Activated CD8-positive, alpha-beta T cell treated with anti-CD3 and anti-CD28 coated beads for 36 hours (primary cell): Measurements from ENCODE around the gene RSRC1. TPM values are rescaled to one million over a fixed set of nuclear protein-coding genes. Genes with fewer than 3 reads are reported as not detected.
A peak's percentile ranks its signal among the peaks of the same experiment; 100 is the strongest.
"Not testable (repeated sequence)": the region's sequence is repeated elsewhere in the genome, so short reads cannot be mapped to it uniquely, and the experiment has no call there.

Experiments
- ATAC-seq: fragments of 200-7000 bp; cut with Tn5 transposase; one replicate; pipeline ENCODE4 v1.10.0; 2021; ENCODE audit warnings: mild to moderate bottlenecking, moderate library complexity
- CTCF ChIA-PET: fragments of 350-600 bp; sonication (Branson Sonifier 250); formaldehyde crosslinking; loops from one replicate; lab custom pipeline; 2021; ENCODE audit warnings: antibody characterized with exemption; lab: Charles Lee
- POLR2A ChIA-PET: fragments of 350-600 bp; sonication (Branson Sonifier 250); formaldehyde crosslinking; loops from one replicate; lab custom pipeline; 2021; ENCODE audit warnings: antibody characterized with exemption; lab: Charles Lee
- DNase-seq: peaks from one replicate; pipeline ENCODE4 v3.0.0-alpha.2; 2020
- H3K27ac Mint-ChIP-seq: one replicate; pipeline ENCODE4 v1.8.0; 2021; ENCODE audit warnings: mild to moderate bottlenecking, mixed read lengths
- H3K27me3 Mint-ChIP-seq: one replicate; pipeline ENCODE4 v1.8.0; 2021; ENCODE audit warnings: mixed read lengths
- H3K36me3 Mint-ChIP-seq: one replicate; pipeline ENCODE4 v1.8.0; 2021; ENCODE audit warnings: low read depth, mixed read lengths
- H3K4me1 Mint-ChIP-seq: one replicate; pipeline ENCODE4 v1.8.0; 2021; ENCODE audit warnings: low read depth, mixed read lengths
- H3K4me3 Mint-ChIP-seq: one replicate; pipeline ENCODE4 v1.8.0; 2021; ENCODE audit warnings: mild to moderate bottlenecking, moderate library complexity, mixed read lengths
- H3K9me3 Mint-ChIP-seq: one replicate; pipeline ENCODE4 v1.8.0; 2021; ENCODE audit warnings: mixed read lengths
- intact Hi-C: fragments of 100-400 bp; cut with micrococcal nuclease; formaldehyde crosslinking; loops from one replicate; pipeline ENCODE4 v1.10.0; 2022
- total RNA-seq, 2 experiments: library from RNA; stranded (reverse); gene quantifications; one replicate each; pipeline ENCODE4 v1.2.3, GENCODE V29; 2021
- TF ChIP-seq, protein P1 (sequence below): fragments of 200-600 bp; IDR thresholded peaks from one replicate; pipeline ENCODE4 v1.8.0; 2022; ENCODE audit warnings: antibody characterized with exemption, mild to moderate bottlenecking

Gene RSRC1, protein sequence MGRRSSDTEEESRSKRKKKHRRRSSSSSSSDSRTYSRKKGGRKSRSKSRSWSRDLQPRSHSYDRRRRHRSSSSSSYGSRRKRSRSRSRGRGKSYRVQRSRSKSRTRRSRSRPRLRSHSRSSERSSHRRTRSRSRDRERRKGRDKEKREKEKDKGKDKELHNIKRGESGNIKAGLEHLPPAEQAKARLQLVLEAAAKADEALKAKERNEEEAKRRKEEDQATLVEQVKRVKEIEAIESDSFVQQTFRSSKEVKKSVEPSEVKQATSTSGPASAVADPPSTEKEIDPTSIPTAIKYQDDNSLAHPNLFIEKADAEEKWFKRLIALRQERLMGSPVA
- total RNA-seq: 10 to 100 TPM; 37.9 to 44.7 TPM

DNA sequence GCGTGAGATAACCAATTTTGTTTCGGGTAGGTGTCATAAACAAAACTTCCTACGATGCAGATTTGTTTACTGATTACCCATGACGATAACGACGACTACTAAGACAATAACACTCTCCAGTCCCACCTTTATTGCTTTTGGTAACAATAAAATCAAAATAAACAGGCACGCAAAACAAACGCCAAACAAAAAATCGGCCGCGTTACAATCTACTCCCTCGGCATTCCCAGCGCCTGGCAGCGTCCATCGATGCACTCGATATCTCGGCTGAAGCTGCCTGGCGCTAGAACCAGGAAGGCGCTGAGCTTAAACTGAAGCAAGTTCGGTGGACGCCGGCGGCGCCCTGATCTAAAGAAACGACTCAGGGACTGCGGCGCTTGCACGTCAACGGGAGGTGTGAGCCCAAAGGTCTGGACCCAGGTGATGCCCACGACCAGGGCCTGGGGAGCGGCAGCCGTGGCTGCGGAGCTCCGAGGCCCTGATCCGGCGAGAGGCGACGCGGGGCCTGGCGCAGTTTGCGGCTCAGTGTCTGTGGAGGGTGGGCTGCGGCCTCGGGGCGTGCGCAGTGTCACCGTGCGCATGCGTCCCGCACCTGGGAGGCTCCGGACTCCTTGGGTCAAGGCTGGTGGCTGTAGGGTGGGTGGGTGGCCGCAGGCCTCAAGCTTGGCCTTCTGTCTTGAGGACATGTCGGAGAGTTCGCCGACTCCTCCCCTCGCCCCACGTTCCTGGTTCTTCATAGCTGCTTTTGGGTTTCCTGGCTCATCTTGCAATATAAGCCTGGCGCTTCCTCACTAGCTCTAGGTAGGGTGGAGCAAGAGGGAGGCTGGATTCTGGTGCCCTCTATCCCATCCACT is at the start of gene RSRC1:
TSS of gene RSRC1 (plus strand) at position 286 of the 854 bp plus-strand sequence. CDS start 12,016 bp downstream, outside the sequence.
- Mint-ChIP-seq H3K4me1 (peaks cover 61% of the 10 kb centered on the region), H3K36me3 (peaks cover 18% of the 10 kb centered on the region), H3K9me3 (peaks cover 11% of the 10 kb centered on the region), H3K27me3 (peaks cover 33% of the 10 kb centered on the region), H3K4me3 (peak within 1 kb of the TSS; percentile 98), H3K27ac (peak within 1 kb of the TSS; percentile 72)
- ATAC-seq (peak; percentile 88), DNase-seq (peak; percentile 87)
- intact Hi-C loops: loop anchor here (10.0 kb wide), 2 partner anchors 205 to 325 kb away; no protein-coding TSS in a partner anchor
- ChIA-PET POLR2A (interaction anchor here (0.9 to 1.2 kb wide), 7 partner anchors 9 to 534 kb away, joined by 3 to 4 read pairs (median 3); partner anchors contain the start of gene GFM1), CTCF (interaction anchor here (0.7 to 2.1 kb wide), 6 partner anchors 8 to 334 kb away, joined by 3 to 7 read pairs (median 4); no protein-coding TSS in a partner anchor)
- TF ChIP-seq, protein P1, sequence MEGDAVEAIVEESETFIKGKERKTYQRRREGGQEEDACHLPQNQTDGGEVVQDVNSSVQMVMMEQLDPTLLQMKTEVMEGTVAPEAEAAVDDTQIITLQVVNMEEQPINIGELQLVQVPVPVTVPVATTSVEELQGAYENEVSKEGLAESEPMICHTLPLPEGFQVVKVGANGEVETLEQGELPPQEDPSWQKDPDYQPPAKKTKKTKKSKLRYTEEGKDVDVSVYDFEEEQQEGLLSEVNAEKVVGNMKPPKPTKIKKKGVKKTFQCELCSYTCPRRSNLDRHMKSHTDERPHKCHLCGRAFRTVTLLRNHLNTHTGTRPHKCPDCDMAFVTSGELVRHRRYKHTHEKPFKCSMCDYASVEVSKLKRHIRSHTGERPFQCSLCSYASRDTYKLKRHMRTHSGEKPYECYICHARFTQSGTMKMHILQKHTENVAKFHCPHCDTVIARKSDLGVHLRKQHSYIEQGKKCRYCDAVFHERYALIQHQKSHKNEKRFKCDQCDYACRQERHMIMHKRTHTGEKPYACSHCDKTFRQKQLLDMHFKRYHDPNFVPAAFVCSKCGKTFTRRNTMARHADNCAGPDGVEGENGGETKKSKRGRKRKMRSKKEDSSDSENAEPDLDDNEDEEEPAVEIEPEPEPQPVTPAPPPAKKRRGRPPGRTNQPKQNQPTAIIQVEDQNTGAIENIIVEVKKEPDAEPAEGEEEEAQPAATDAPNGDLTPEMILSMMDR: no peak

DNA sequence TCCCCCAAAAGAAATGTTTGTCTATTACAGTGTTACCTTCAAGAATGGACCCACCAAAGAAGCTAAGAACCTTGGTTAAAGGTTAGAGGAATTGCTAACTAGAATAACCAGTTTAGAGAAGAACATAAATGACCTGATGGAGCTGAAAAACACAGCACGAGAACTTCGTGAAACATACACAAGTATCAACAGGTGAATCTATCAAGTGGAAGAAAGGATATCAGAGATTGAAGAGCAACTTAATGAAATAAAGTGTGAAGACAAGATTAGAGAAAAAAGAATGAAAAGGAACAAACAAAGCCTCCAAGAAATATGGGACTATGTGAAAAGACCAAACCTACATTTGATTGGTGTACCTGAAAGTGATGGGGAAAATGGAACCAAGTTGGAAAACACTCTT is 44.3 kb upstream of the RSRC1 start:
- intact Hi-C loops, ATAC-seq, H3K9me3 Mint-ChIP-seq, H3K36me3 Mint-ChIP-seq, POLR2A ChIA-PET, H3K4me3 Mint-ChIP-seq, H3K27ac Mint-ChIP-seq, H3K4me1 Mint-ChIP-seq, DNase-seq, CTCF ChIA-PET: not testable (repeated sequence)
- H3K27me3 Mint-ChIP-seq: peaks cover 18% of the 10 kb centered on the region

DNA sequence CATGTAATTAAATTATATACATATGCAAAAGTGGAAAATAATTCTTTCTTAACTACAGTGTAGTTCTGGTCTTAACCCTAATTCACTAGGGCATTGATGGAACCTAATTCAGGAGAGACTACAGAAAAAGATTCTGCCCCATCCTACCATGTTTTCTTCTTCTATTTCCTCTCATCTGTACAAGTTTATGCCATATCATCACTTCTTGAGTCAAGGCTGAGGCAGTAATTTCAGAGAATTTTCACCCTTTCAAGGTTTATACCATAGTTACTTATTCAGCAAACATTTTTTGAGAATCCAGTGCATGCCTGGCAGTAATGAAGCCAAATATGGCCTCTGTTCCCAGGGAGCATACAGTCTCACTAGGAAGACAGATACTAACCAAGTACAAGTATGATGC is 37.1 kb upstream of the RSRC1 start:
- Mint-ChIP-seq H3K4me3 (no peak overlapping the region), H3K9me3 (no peaks in the 10 kb centered on the region), H3K27ac (no peak overlapping the region), H3K27me3 (peaks cover 12% of the 10 kb centered on the region), H3K36me3 (no peaks in the 10 kb centered on the region), H3K4me1 (no peaks in the 10 kb centered on the region)
- DNase-seq (no peak), ATAC-seq (no peak)
- intact Hi-C loops: no loop called here
- POLR2A ChIA-PET: no interaction called here
- CTCF ChIA-PET: no interaction called here
- TF ChIP-seq, protein P1: no peak

DNA sequence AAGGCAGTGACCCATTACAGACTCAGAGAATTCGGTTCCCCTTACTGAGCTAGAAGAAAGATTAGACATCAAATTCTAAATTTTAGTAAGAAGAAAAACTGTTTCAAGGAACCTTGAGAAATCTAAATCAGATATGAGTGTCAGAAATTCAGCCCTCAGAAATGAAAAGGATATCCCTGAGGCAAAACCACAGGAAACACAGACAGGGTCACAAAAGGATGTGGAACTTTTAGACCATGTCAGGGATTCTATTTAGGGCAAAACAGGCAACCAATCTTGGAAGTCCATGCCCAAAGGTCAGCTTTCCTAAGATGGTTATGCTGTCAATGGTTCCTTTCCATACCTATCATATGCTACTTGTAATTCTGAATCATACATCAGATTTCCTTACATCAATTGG is 35.3 kb upstream of the RSRC1 start:
- Mint-ChIP-seq H3K4me1 (no peaks in the 10 kb centered on the region), H3K36me3 (no peaks in the 10 kb centered on the region), H3K27ac (no peak overlapping the region), H3K9me3 (no peaks in the 10 kb centered on the region), H3K4me3 (no peak overlapping the region), H3K27me3 (peaks cover 10% of the 10 kb centered on the region)
- CTCF ChIA-PET: no interaction called here
- DNase-seq: no peak
- TF ChIP-seq, protein P1: no peak
- intact Hi-C loops: no loop called here
- no peak for ATAC-seq
- POLR2A ChIA-PET: no interaction called here

DNA sequence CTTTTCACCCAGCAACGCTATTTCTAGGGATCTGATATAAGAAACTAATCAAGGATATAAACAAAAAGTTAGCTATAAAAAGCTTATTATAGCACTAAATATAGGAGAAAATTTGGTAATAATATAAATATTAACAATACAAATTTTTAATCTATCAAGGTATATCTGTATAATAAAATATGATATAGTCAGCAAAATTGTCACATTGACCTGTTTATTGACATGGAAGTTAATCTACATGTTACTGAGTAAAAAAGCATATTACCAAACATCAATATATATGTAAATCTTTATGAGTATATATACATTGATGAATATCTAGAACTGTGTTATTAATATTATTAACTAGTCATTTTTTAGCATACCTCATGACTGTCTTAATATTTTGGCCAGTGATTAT is 30.3 kb upstream of the RSRC1 start:
- Mint-ChIP-seq H3K4me1 (no peaks in the 10 kb centered on the region), H3K9me3 (no peaks in the 10 kb centered on the region), H3K36me3 (no peaks in the 10 kb centered on the region), H3K27me3 (peaks cover 8% of the 10 kb centered on the region), H3K4me3 (no peak overlapping the region), H3K27ac (no peak overlapping the region)
- CTCF ChIA-PET: no interaction called here
- DNase-seq (no peak), ATAC-seq (no peak)
- TF ChIP-seq, protein P1: no peak
- POLR2A ChIA-PET: no interaction called here
- intact Hi-C loops: no loop called here
